Common myeloid progenitor, CD34-positive (primary cell): ENCODE measurements around the gene SRC.
"Not testable (repeated sequence)": the region's sequence is repeated elsewhere in the genome, so short reads cannot be mapped to it uniquely, and the experiment has no call there.

Experiments
- CTCF ChIA-PET: fragments of 350-600 bp; sonication (Branson Sonifier 250); formaldehyde crosslinking; loops from one replicate; lab custom pipeline; 2021; ENCODE audit warnings: antibody characterized with exemption; lab: Charles Lee
- POLR2A ChIA-PET: fragments of 350-600 bp; sonication (Branson Sonifier 250); formaldehyde crosslinking; loops from one replicate; lab custom pipeline; 2021; ENCODE audit warnings: antibody characterized with exemption; lab: Charles Lee
- DNase-seq, 3 donors: peaks; one replicate each; pipeline versions ENCODE4 v3.0.0 to v3.0.0-alpha.2; 2013
- H3K27ac ChIP-seq, 2 experiments: 1 replicate in 1 of 2; 2 replicates in 1 of 2; pipeline ENCODE4 v1.7.0; 2013; ENCODE audit warnings: inconsistent platforms in 2 of 2, low read length in 2 of 2, mild to moderate bottlenecking in 2 of 2, low read depth in 1 of 2, moderate library complexity in 1 of 2; ENCODE audit not compliant: severe bottlenecking in 2 of 2, insufficient read depth in 1 of 2, poor library complexity in 1 of 2
- H3K27me3 ChIP-seq, 5 experiments: replicated peaks in 2 of 5; 1 replicate in 3 of 5; 2 replicates in 2 of 5; pipeline versions ENCODE4 v1.6.1 to v1.7.0; 2013; ENCODE audit warnings: low read length in 4 of 5, mild to moderate bottlenecking in 2 of 5, moderate library complexity in 2 of 5, inconsistent platforms in 1 of 5; ENCODE audit not compliant: insufficient read depth in 5 of 5, control insufficient read depth in 4 of 5
- H3K36me3 ChIP-seq, 4 experiments: 1 replicate in 2 of 4; 2 replicates in 2 of 4; pipeline versions ENCODE4 v1.6.1 to v1.7.0; 2013; ENCODE audit warnings: low read length in 3 of 4, control low read depth in 1 of 4, mild to moderate bottlenecking in 1 of 4; ENCODE audit not compliant: control insufficient read depth in 4 of 4, insufficient read depth in 4 of 4
- H3K4me1 ChIP-seq, 4 experiments: 1 replicate in 3 of 4; 2 replicates in 1 of 4; pipeline versions ENCODE4 v1.6.1 to v1.7.1; 2013; ENCODE audit warnings: low read length in 3 of 4, mild to moderate bottlenecking in 3 of 4, control low read depth in 1 of 4, inconsistent platforms in 1 of 4, moderate library complexity in 1 of 4; ENCODE audit not compliant: control insufficient read depth in 4 of 4, insufficient read depth in 4 of 4; ENCODE audit errors: control extremely low read depth in 1 of 4
- H3K4me3 ChIP-seq, 7 experiments: 1 replicate in 4 of 7; 2 replicates in 3 of 7; pipeline versions ENCODE4 v1.5.1 to v1.7.0; 2013; ENCODE audit warnings: mild to moderate bottlenecking in 7 of 7, low read length in 6 of 7, moderate library complexity in 6 of 7, inconsistent platforms in 2 of 7, low read depth in 2 of 7, control low read depth in 1 of 7; ENCODE audit not compliant: insufficient read depth in 4 of 7, control insufficient read depth in 1 of 7; ENCODE audit errors: extremely low read depth in 1 of 7
- H3K9me3 ChIP-seq, 5 experiments: 1 replicate in 4 of 5; 2 replicates in 1 of 5; pipeline versions ENCODE4 v1.6.1 to v1.7.1; 2013; ENCODE audit warnings: low read length in 4 of 5, mild to moderate bottlenecking in 2 of 5, inconsistent platforms in 1 of 5, low read depth in 1 of 5, moderate library complexity in 1 of 5; ENCODE audit not compliant: control insufficient read depth in 4 of 5, insufficient read depth in 2 of 5; ENCODE audit errors: control extremely low read depth in 1 of 5
- WGBS: methylation state at CpG from one replicate; pipeline ENCODE4 v1.1.5; 2013; ENCODE audit not compliant: insufficient coverage; 5-methylcytosine and 5-hydroxymethylcytosine counted together

Gene SRC

DNA sequence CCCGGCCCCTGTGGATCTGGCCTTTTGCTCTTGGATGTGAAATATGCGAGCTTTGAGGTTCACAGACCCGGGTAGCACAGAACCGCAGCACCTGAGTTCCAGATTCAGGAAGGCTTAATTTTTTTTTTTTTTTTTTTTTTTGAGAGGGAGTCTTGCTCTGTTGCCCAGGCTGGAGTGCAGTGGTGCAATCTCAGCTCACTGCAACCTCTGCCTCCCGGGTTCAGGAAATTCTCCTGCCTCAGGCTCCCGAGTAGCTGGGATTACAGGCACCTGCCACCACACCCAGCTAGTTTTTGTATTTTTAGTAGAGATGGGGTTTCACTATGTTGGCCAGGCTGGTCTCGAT is 6.2 kb upstream of the SRC start:
- 100% methylated on average over 6 of the region's 7 CpGs for WGBS
- H3K9me3 ChIP-seq, H3K27me3 ChIP-seq, POLR2A ChIA-PET, H3K27ac ChIP-seq, H3K4me3 ChIP-seq, DNase-seq, H3K36me3 ChIP-seq: not testable (repeated sequence)
- CTCF ChIA-PET, result interaction anchor here (0.7 kb wide), 1 partner anchor 175 kb away, joined by 3 read pairs; no protein-coding TSS in a partner anchor
- H3K4me1 ChIP-seq, result peaks cover 8 to 47% (median 27%) of the 10 kb centered on the region in 4 experiments

- H3K9me3 ChIP-seq, result no peaks in the 10 kb centered on the region
- CTCF ChIA-PET, result no interaction called here
- POLR2A ChIA-PET, result no interaction called here
- H3K36me3 ChIP-seq, result no peaks in the 10 kb centered on the region
- H3K4me1 ChIP-seq, result peaks cover 8 to 45% (median 26%) of the 10 kb centered on the region in 4 experiments
- no peak overlapping the region for H3K4me3 ChIP-seq
- H3K27me3 ChIP-seq, result no peaks in the 10 kb centered on the region
- no peak for DNase-seq
- H3K27ac ChIP-seq, result no peak overlapping the region
- WGBS, result 100% methylated on average over 4 of the region's 6 CpGs
These were observed 4.9 kb upstream of the SRC start for GRCh38 chr20:37340998-37341397.

- 98% methylated on average over 8 of the region's 11 CpGs for WGBS
- POLR2A ChIA-PET, result no interaction called here
These were observed 4.3 kb upstream of the SRC start for GRCh38 chr20:37341632-37342031.

GRCh38 chr20:37342231-37343177 is 3.4 kb upstream of the SRC start:
- CTCF ChIA-PET, result no interaction called here
- no peak overlapping the region for H3K27ac ChIP-seq
- peaks cover 2 to 42% (median 22%) of the 10 kb centered on the region in 4 experiments for H3K4me1 ChIP-seq
- peak in 2 of 3 donors; percentile 29 to 37 for DNase-seq
- H3K4me3 ChIP-seq, result no peak overlapping the region
- POLR2A ChIA-PET, result no interaction called here
- H3K9me3 ChIP-seq, result no peaks in the 10 kb centered on the region
- H3K36me3 ChIP-seq, result no peaks in the 10 kb centered on the region
- WGBS, result 89% methylated on average over 1 of the region's 4 CpGs
- H3K27me3 ChIP-seq, result no peaks in the 10 kb centered on the region

More at GRCh38 chr20:37341632-37342031, 4.3 kb upstream of the SRC start:
- Histone ChIP-seq H3K36me3 (no peaks in the 10 kb centered on the region), H3K4me1 (peaks cover 8 to 42% (median 23%) of the 10 kb centered on the region in 4 experiments), H3K4me3 (no peak overlapping the region), H3K27me3 (no peaks in the 10 kb centered on the region), H3K9me3 (no peaks in the 10 kb centered on the region), H3K27ac (no peak overlapping the region)
- CTCF ChIA-PET, result no interaction called here
- DNase-seq, result no peak

GRCh38 chr20:37343212-37343993 is 2.5 kb upstream of the SRC start:
- Histone ChIP-seq H3K36me3 (no peaks in the 10 kb centered on the region), H3K4me3 (no peak overlapping the region), H3K27ac (no peak overlapping the region), H3K9me3 (no peaks in the 10 kb centered on the region), H3K4me1 (peaks cover 0 to 42% (median 25%) of the 10 kb centered on the region in 4 experiments), H3K27me3 (no peaks in the 10 kb centered on the region)
- DNase-seq, result no peak
- POLR2A ChIA-PET, result no interaction called here
- CTCF ChIA-PET, result interaction anchor here (1.0 to 1.6 kb wide), 3 partner anchors 14 to 19 kb away, joined by 3 to 5 read pairs (median 4); no protein-coding TSS in a partner anchor
- WGBS, result 53% methylated on average over 10 of the region's 12 CpGs

- H3K9me3 ChIP-seq, result no peaks in the 10 kb centered on the region
- H3K36me3 ChIP-seq, result no peaks in the 10 kb centered on the region
- no peak overlapping the region for H3K4me3 ChIP-seq
- ChIA-PET CTCF (interaction anchor here (1.0 to 1.6 kb wide), 3 partner anchors 13 to 19 kb away, joined by 3 to 5 read pairs (median 4); no protein-coding TSS in a partner anchor), POLR2A (no interaction called here)
- peaks cover 0 to 45% (median 25%) of the 10 kb centered on the region in 4 experiments for H3K4me1 ChIP-seq
- H3K27ac ChIP-seq, result no peak overlapping the region
- no peaks in the 10 kb centered on the region for H3K27me3 ChIP-seq
- no peak for DNase-seq
- WGBS, result 100% methylated on average over 2 of the region's 4 CpGs
These were observed 2.0 kb upstream of the SRC start for GRCh38 chr20:37343994-37344355.
